Measurements from ENCODE around the gene SYNJ2.
"Not testable (repeated sequence)": the region's sequence is repeated elsewhere in the genome, so short reads cannot be mapped to it uniquely, and the experiment has no call there.

The SYNJ2 gene

GRCh38 chr6:157981395-157982101, at the start of gene SYNJ2:
Gene SYNJ2 (plus strand): TSS chr6:157981863. CDS start chr6:157981962, 99 bp downstream.
- peak; percentile 50 to 71 for DNase-seq (ENCODE audit: extremely low read depth in 1 of 2, low read depth in 1 of 2)

GRCh38 chr6:157935786-157936185, 45.9 kb upstream of the SYNJ2 start:
- no peak for DNase-seq (ENCODE audit: extremely low read depth in 1 of 2, low read depth in 1 of 2)

GRCh38 chr6:157937318-157937717, 44.3 kb upstream of the SYNJ2 start:
- DNase-seq (ENCODE audit: extremely low read depth in 1 of 2, low read depth in 1 of 2): no peak

GRCh38 chr6:157937916-157938315, 43.7 kb upstream of the SYNJ2 start:
- DNase-seq (ENCODE audit: extremely low read depth in 1 of 2, low read depth in 1 of 2): no peak

- DNase-seq (ENCODE audit: extremely low read depth in 1 of 2, low read depth in 1 of 2): not testable (repeated sequence)
These were observed 41.2 kb upstream of the SYNJ2 start for GRCh38 chr6:157940375-157941036.

GRCh38 chr6:157941101-157941863, 40.4 kb upstream of the SYNJ2 start:
- DNase-seq (ENCODE audit: extremely low read depth in 1 of 2, low read depth in 1 of 2): no peak

- no peak for DNase-seq (ENCODE audit: extremely low read depth in 1 of 2, low read depth in 1 of 2)
These were observed 39.3 kb upstream of the SYNJ2 start for GRCh38 chr6:157942351-157942750.

GRCh38 chr6:157943249-157943963, 38.3 kb upstream of the SYNJ2 start:
- no peak for DNase-seq (ENCODE audit: extremely low read depth in 1 of 2, low read depth in 1 of 2)

GRCh38 chr6:157943964-157944283, 37.7 kb upstream of the SYNJ2 start:
- no peak for DNase-seq (ENCODE audit: extremely low read depth in 1 of 2, low read depth in 1 of 2)

- no peak for DNase-seq (ENCODE audit: extremely low read depth in 1 of 2, low read depth in 1 of 2)
These were observed 36.4 kb upstream of the SYNJ2 start for GRCh38 chr6:157944983-157945931.

- DNase-seq (ENCODE audit: extremely low read depth in 1 of 2, low read depth in 1 of 2): no peak
These were observed 35.5 kb upstream of the SYNJ2 start for GRCh38 chr6:157946053-157946617.

GRCh38 chr6:157946865-157947532, 34.7 kb upstream of the SYNJ2 start:
- DNase-seq (ENCODE audit: extremely low read depth in 1 of 2, low read depth in 1 of 2): no peak

- not testable (repeated sequence) for DNase-seq (ENCODE audit: extremely low read depth in 1 of 2, low read depth in 1 of 2)
These were observed 30.8 kb upstream of the SYNJ2 start for GRCh38 chr6:157950899-157951298.

GRCh38 chr6:157951828-157952227, 29.8 kb upstream of the SYNJ2 start:
- DNase-seq (ENCODE audit: extremely low read depth in 1 of 2, low read depth in 1 of 2): no peak

- no peak for DNase-seq (ENCODE audit: extremely low read depth in 1 of 2, low read depth in 1 of 2)
These were observed 28.8 kb upstream of the SYNJ2 start for GRCh38 chr6:157952861-157953351.

- DNase-seq (ENCODE audit: extremely low read depth in 1 of 2, low read depth in 1 of 2): no peak
These were observed 28.0 kb upstream of the SYNJ2 start for GRCh38 chr6:157953580-157954091.

GRCh38 chr6:157954150-157955117, 27.2 kb upstream of the SYNJ2 start:
- DNase-seq (ENCODE audit: extremely low read depth in 1 of 2, low read depth in 1 of 2): no peak

GRCh38 chr6:157955675-157956074, 26.0 kb upstream of the SYNJ2 start:
- DNase-seq (ENCODE audit: extremely low read depth in 1 of 2, low read depth in 1 of 2): no peak
